Stimulated activated CD8-positive, alpha-beta memory T cell treated with anti-CD3 and anti-CD28 coated beads, Interleukin-15, amount 100 ng/mL, for 48 hours (primary cell): ENCODE data around the gene ANXA4.
"Not testable (repeated sequence)": the region's sequence is repeated elsewhere in the genome, so short reads cannot be mapped to it uniquely, and the experiment has no call there.

ENCODE experiments used
- DNase-seq, 2 donors: peaks; one replicate each; pipeline ENCODE4 v3.0.0-alpha.2; 2020; ENCODE audit warnings: low read depth in 2 of 2

Gene ANXA4

GRCh38 chr2:69720404-69720803 is 21.5 kb upstream of the ANXA4 start:
- DNase-seq = no peak

GRCh38 chr2:69721022-69721421 is 20.9 kb upstream of the ANXA4 start:
- DNase-seq = no peak

- no peak for DNase-seq
Observed at GRCh38 chr2:69723791-69724190, 18.1 kb upstream of the ANXA4 start.

- DNase-seq = peak; percentile 67 to 68
Observed at GRCh38 chr2:69724540-69725159, 17.3 kb upstream of the ANXA4 start.

- no peak for DNase-seq
Observed at GRCh38 chr2:69725706-69726360, 16.1 kb upstream of the ANXA4 start.

- no peak for DNase-seq
Observed at GRCh38 chr2:69729266-69729665, 12.7 kb upstream of the ANXA4 start.

- no peak for DNase-seq
Observed at GRCh38 chr2:69729781-69730180, 12.2 kb upstream of the ANXA4 start.

GRCh38 chr2:69731147-69731970 is 10.6 kb upstream of the ANXA4 start:
- DNase-seq = no peak

GRCh38 chr2:69733342-69734034 is 8.4 kb upstream of the ANXA4 start:
- DNase-seq = no peak

- DNase-seq = no peak
Observed at GRCh38 chr2:69734035-69734611, 7.8 kb upstream of the ANXA4 start.

GRCh38 chr2:69734854-69735544 is 6.9 kb upstream of the ANXA4 start:
- no peak for DNase-seq

- no peak for DNase-seq
Observed at GRCh38 chr2:69735686-69736085, 6.2 kb upstream of the ANXA4 start.

- DNase-seq = not testable (repeated sequence)
Observed at GRCh38 chr2:69738149-69738548, 3.8 kb upstream of the ANXA4 start.

GRCh38 chr2:69740502-69740951 is 1.4 kb upstream of the ANXA4 start:
- DNase-seq = no peak

- no peak for DNase-seq
Observed at GRCh38 chr2:69741229-69741574, 732 bp upstream of the ANXA4 start.

- DNase-seq = no peak
Observed at GRCh38 chr2:69742322-69742952, 503 bp downstream of the ANXA4 start.

- DNase-seq = no peak
Observed at GRCh38 chr2:69743847-69744264, 1.9 kb downstream of the ANXA4 start.

- no peak for DNase-seq
Observed at GRCh38 chr2:69744456-69744855, 2.5 kb downstream of the ANXA4 start.

GRCh38 chr2:69745035-69745434 is 3.1 kb downstream of the ANXA4 start:
- DNase-seq = no peak

- no peak for DNase-seq
Observed at GRCh38 chr2:69750246-69750645, 8.3 kb downstream of the ANXA4 start.
